H4 (cell line): ENCODE measurements around the gene VPREB1. TPM values are rescaled to one million over a fixed set of nuclear protein-coding genes. Genes with fewer than 3 reads are reported as not detected.
"Not testable (repeated sequence)": the region's sequence is repeated elsewhere in the genome, so short reads cannot be mapped to it uniquely, and the experiment has no call there.

Source experiments
- DNase-seq: peaks from one replicate; pipeline ENCODE4 v3.0.0-alpha.2; 2015; ENCODE audit warnings: low spot score
- total RNA-seq: library from RNA; depleted of rRNA; stranded (reverse); fragments of >200 nt; shearing (Covaris generic); gene quantifications from 2 replicates; pipeline ENCODE4 v1.2.3, GENCODE V29; 2014

Gene VPREB1
- total RNA-seq, 1 experiment from 2014 or later, result not detected

- no peak for DNase-seq
Measured at GRCh38 chr22:22245935-22246525, 1.4 kb downstream of the VPREB1 start.

GRCh38 chr22:22246706-22247105 is 2.1 kb downstream of the VPREB1 start:
- DNase-seq, result no peak

GRCh38 chr22:22248878-22249277 is 4.3 kb downstream of the VPREB1 start:
- DNase-seq, result no peak

GRCh38 chr22:22250651-22251050 is 6.1 kb downstream of the VPREB1 start:
- DNase-seq, result not testable (repeated sequence)

GRCh38 chr22:22256133-22256532 is 11.5 kb downstream of the VPREB1 start:
- not testable (repeated sequence) for DNase-seq

GRCh38 chr22:22258597-22259415 is 14.2 kb downstream of the VPREB1 start:
- DNase-seq, result not testable (repeated sequence)

- DNase-seq, result not testable (repeated sequence)
Measured at GRCh38 chr22:22260169-22260568, 15.6 kb downstream of the VPREB1 start.

- not testable (repeated sequence) for DNase-seq
Measured at GRCh38 chr22:22260586-22260985, 16.0 kb downstream of the VPREB1 start.

- not testable (repeated sequence) for DNase-seq
Measured at GRCh38 chr22:22262332-22263074, 17.9 kb downstream of the VPREB1 start.

- not testable (repeated sequence) for DNase-seq
Measured at GRCh38 chr22:22263823-22264222, 19.2 kb downstream of the VPREB1 start.

- DNase-seq, result not testable (repeated sequence)
Measured at GRCh38 chr22:22270036-22270676, 25.6 kb downstream of the VPREB1 start.

- not testable (repeated sequence) for DNase-seq
Measured at GRCh38 chr22:22277423-22277822, 32.8 kb downstream of the VPREB1 start.

GRCh38 chr22:22284962-22285756 is 40.6 kb downstream of the VPREB1 start:
- not testable (repeated sequence) for DNase-seq

GRCh38 chr22:22286390-22287105 is 42.0 kb downstream of the VPREB1 start:
- not testable (repeated sequence) for DNase-seq

GRCh38 chr22:22287106-22287626 is 42.6 kb downstream of the VPREB1 start:
- DNase-seq, result not testable (repeated sequence)

GRCh38 chr22:22289666-22290065 is 45.1 kb downstream of the VPREB1 start:
- DNase-seq, result not testable (repeated sequence)

GRCh38 chr22:22291129-22291806 is 46.7 kb downstream of the VPREB1 start:
- not testable (repeated sequence) for DNase-seq

GRCh38 chr22:22292656-22293055 is 48.1 kb downstream of the VPREB1 start:
- not testable (repeated sequence) for DNase-seq

- DNase-seq, result not testable (repeated sequence)
Measured at GRCh38 chr22:22293436-22293835, 48.9 kb downstream of the VPREB1 start.
